SU-DHL-6 (cell line): ENCODE data around the gene CRYBG3.

Source experiments
- H2AFZ ChIP-seq: fragments of 200-600 bp; sonication (generic); 2 replicates; pipeline ENCODE4 v1.6.1; 2014; ENCODE audit warnings: low read depth, mild to moderate bottlenecking, moderate library complexity, mixed read lengths, antibody characterized with exemption, low read length; ENCODE audit not compliant: severe bottlenecking
- H3F3A ChIP-seq: fragments of 200-600 bp; shearing (Covaris generic); 2 replicates; pipeline ENCODE4 v1.6.0; 2016; ENCODE audit warnings: antibody characterized with exemption, mild to moderate bottlenecking; ENCODE audit not compliant: insufficient read depth
- H3K27ac ChIP-seq: fragments of 200-600 bp; sonication (generic); 2 replicates; pipeline ENCODE4 v1.5.1; 2016; ENCODE audit warnings: low read depth, mild to moderate bottlenecking, low read length, moderate library complexity, mixed read lengths
- H3K27me3 ChIP-seq: fragments of 200-600 bp; sonication (generic), shearing (Covaris generic); 2 replicates; pipeline ENCODE4 v1.6.0; 2014; ENCODE audit warnings: mild to moderate bottlenecking, low read length
- H3K36me3 ChIP-seq: fragments of 200-600 bp; sonication (generic); 2 replicates; pipeline ENCODE4 v1.6.1; 2014; ENCODE audit warnings: mild to moderate bottlenecking, low read length, mixed read lengths
- H3K4me2 ChIP-seq: fragments of 300-600, 200-600 bp; shearing (Covaris generic), sonication (generic); 2 replicates; pipeline ENCODE4 v1.6.0; 2014; ENCODE audit warnings: low read length, low read depth, mild to moderate bottlenecking; ENCODE audit not compliant: poor library complexity, severe bottlenecking
- H3K4me3 ChIP-seq: fragments of 200-600 bp; sonication (generic); 2 replicates; pipeline ENCODE4 v1.5.1; 2014; ENCODE audit warnings: antibody characterized with exemption, low read length, mild to moderate bottlenecking, mixed read lengths; ENCODE audit not compliant: insufficient read depth, poor library complexity, severe bottlenecking
- H3K79me2 ChIP-seq: fragments of 200-600 bp; sonication (generic); 2 replicates; pipeline ENCODE4 v1.6.1; 2014; ENCODE audit warnings: mild to moderate bottlenecking, low read length, moderate library complexity; ENCODE audit not compliant: insufficient read depth
- H3K9ac ChIP-seq: fragments of 200-600 bp; sonication (generic); 2 replicates; pipeline ENCODE4 v1.7.0; 2014; ENCODE audit warnings: mild to moderate bottlenecking, low read length
- H3K9me2 ChIP-seq: fragments of 200-600 bp; sonication (generic); replicated peaks from 2 replicates; pipeline ENCODE4 v1.6.1; 2014; ENCODE audit warnings: low read length; ENCODE audit not compliant: insufficient read depth
- H3K9me3 ChIP-seq: fragments of 200-600 bp; sonication (generic); 2 replicates; pipeline ENCODE4 v1.6.1; 2014; ENCODE audit warnings: low read length, mixed read lengths; ENCODE audit not compliant: insufficient read depth
- H4K20me1 ChIP-seq: fragments of 200-600 bp; sonication (generic); 2 replicates; pipeline ENCODE4 v1.6.1; 2014; ENCODE audit warnings: low read depth, mild to moderate bottlenecking, antibody characterized with exemption, low read length, moderate library complexity, mixed read lengths
- EZH2phosphoT487 ChIP-seq: fragments of 200-600 bp; sonication (generic), shearing (Covaris generic); conservative IDR thresholded peaks from 2 replicates; pipeline ENCODE4 v1.6.1; 2018; ENCODE audit warnings: mild to moderate bottlenecking, antibody characterized with exemption, low read length, moderate library complexity, mixed read lengths
- TF ChIP-seq, protein P1 (sequence below): fragments of 200-600 bp; sonication (generic); IDR thresholded peaks from one replicate; pipeline ENCODE4 v1.5.1; 2017; ENCODE audit warnings: antibody characterized with exemption, mild to moderate bottlenecking, low read length, moderate library complexity; ENCODE audit not compliant: insufficient read depth, poor library complexity, severe bottlenecking

Gene CRYBG3

GRCh38 chr3:97992547-97993173 is 170.8 kb downstream of the CRYBG3 start:
- no peak overlapping the region for H3K4me3 ChIP-seq
- H3K9me2 ChIP-seq, result no peaks in the 10 kb centered on the region
- H2AFZ ChIP-seq, result no peak overlapping the region
- H3K9ac ChIP-seq, result no peak overlapping the region
- no peaks in the 10 kb centered on the region for H3K79me2 ChIP-seq
- H3K4me2 ChIP-seq, result no peak overlapping the region
- no peaks in the 10 kb centered on the region for H3F3A ChIP-seq
- H3K36me3 ChIP-seq, result no peaks in the 10 kb centered on the region
- H3K9me3 ChIP-seq, result no peaks in the 10 kb centered on the region
- no peaks in the 10 kb centered on the region for H4K20me1 ChIP-seq
- H3K27ac ChIP-seq, result no peak overlapping the region
- H3K27me3 ChIP-seq, result no peaks in the 10 kb centered on the region
- TF ChIP-seq EZH2phosphoT487, result no peak
- TF ChIP-seq, protein P1, sequence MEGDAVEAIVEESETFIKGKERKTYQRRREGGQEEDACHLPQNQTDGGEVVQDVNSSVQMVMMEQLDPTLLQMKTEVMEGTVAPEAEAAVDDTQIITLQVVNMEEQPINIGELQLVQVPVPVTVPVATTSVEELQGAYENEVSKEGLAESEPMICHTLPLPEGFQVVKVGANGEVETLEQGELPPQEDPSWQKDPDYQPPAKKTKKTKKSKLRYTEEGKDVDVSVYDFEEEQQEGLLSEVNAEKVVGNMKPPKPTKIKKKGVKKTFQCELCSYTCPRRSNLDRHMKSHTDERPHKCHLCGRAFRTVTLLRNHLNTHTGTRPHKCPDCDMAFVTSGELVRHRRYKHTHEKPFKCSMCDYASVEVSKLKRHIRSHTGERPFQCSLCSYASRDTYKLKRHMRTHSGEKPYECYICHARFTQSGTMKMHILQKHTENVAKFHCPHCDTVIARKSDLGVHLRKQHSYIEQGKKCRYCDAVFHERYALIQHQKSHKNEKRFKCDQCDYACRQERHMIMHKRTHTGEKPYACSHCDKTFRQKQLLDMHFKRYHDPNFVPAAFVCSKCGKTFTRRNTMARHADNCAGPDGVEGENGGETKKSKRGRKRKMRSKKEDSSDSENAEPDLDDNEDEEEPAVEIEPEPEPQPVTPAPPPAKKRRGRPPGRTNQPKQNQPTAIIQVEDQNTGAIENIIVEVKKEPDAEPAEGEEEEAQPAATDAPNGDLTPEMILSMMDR, result no peak

GRCh38 chr3:97993526-97993925 is 171.7 kb downstream of the CRYBG3 start:
- H3K4me3 ChIP-seq, result no peak overlapping the region
- no peak overlapping the region for H2AFZ ChIP-seq
- no peaks in the 10 kb centered on the region for H3K9me2 ChIP-seq
- H3K36me3 ChIP-seq, result no peaks in the 10 kb centered on the region
- H3K79me2 ChIP-seq, result no peaks in the 10 kb centered on the region
- H3K27ac ChIP-seq, result no peak overlapping the region
- no peaks in the 10 kb centered on the region for H3K9me3 ChIP-seq
- H3K9ac ChIP-seq, result no peak overlapping the region
- H3K27me3 ChIP-seq, result no peaks in the 10 kb centered on the region
- TF ChIP-seq, protein P1, result no peak
- TF ChIP-seq EZH2phosphoT487, result no peak
- no peaks in the 10 kb centered on the region for H3F3A ChIP-seq
- H4K20me1 ChIP-seq, result no peaks in the 10 kb centered on the region
- no peak overlapping the region for H3K4me2 ChIP-seq

DNA sequence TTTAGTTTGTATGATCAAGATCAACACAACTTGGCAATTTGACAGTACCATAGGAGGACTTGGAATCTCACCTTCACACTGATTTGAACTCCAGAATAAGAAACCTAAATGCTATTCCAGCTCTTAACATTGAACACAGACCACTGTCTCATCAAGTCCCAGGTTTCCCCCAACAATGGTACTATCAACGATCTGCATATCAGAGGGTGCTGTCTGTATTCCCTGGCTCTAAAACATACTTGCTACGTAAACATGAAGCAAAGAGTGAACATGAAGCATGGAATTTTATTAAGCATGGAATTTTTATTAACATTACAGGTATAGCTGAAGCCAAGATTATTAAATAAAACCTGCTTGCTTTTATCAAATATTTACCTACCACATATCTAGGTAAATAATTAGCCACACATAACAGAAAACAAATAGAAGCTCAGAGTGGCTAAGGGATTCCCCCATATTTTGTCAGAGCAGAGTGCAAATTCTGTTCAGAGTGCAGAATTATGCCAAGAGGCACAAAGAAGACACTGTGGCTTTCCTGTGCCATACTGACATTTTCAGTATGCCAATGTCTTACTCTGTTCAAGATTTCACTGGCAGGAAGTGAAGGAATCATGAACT is 172.6 kb downstream of the CRYBG3 start:
- Histone ChIP-seq H3K9me2 (no peaks in the 10 kb centered on the region), H3K27me3 (no peaks in the 10 kb centered on the region), H3F3A (no peaks in the 10 kb centered on the region), H3K4me2 (no peak overlapping the region), H2AFZ (no peak overlapping the region), H3K27ac (no peak overlapping the region), H3K79me2 (no peaks in the 10 kb centered on the region), H3K4me3 (no peak overlapping the region), H3K36me3 (no peaks in the 10 kb centered on the region), H4K20me1 (no peaks in the 10 kb centered on the region), H3K9ac (no peak overlapping the region), H3K9me3 (no peaks in the 10 kb centered on the region)
- TF ChIP-seq, protein P1, result no peak
- TF ChIP-seq EZH2phosphoT487, result no peak
